ENCODE results near the gene ZNF85.
"Not testable (repeated sequence)": the region's sequence is repeated elsewhere in the genome, so short reads cannot be mapped to it uniquely, and the experiment has no call there.

Gene ZNF85

DNA sequence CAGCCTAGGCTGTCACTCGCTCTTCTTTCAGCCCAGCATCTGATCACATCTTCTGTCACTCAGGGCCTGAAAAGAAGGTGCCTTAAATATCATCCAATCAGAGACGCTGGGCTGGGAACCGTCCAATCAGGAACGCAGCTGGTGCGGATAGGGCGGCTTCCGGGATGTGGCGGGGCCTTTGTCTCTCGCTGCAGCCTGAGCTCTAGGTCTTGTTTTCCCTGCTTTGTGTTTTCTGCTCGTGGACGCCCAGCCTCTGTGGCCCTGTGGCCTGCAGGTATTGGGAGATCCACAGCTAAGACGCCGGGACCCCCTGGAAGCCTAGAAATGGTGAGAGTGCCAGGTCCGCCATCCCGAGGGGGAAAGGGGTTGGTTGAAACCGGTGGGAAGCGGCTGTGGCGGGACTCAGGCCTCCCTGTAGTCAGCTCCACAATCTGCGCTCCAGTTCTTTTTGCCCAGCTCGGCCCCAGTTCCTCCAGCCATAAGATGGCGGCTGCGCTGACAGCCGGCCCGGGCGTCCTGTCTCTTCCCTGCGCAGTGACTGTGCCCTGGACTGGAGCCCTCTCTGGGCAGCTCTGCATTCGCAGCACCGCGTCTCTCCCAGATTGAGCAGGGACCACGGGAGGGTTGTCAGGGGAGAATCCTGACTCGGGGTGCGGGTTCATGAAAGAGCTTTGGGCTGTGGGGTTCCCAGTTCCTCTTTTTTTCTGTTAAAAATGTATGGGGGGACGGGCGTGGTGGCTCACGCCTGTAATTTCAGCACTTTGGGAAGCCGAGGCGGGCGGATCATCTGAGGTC is at the start of gene ZNF85:
Gene ZNF85 (plus strand): TSS at position 175 of the 795 bp plus-strand sequence. CDS start 150 bp downstream, at position 325.
- Histone ChIP-seq H3K9me3 (ENCODE audit: control insufficient read depth in 1 of 2, low read length in 2 of 2) (peaks cover 0 to 5% of the 10 kb centered on the region in 2 donors), H3K4me3 (ENCODE audit: low read depth in 1 of 2, low read length in 2 of 2) (peak within 1 kb of the TSS; percentile 73 to 79), H3K9ac (ENCODE audit: low read depth in 1 of 2, low read length in 2 of 2) (peak within 1 kb of the TSS; percentile 49 to 70), H3K4me1 (ENCODE audit: control insufficient read depth in 1 of 2, insufficient read depth in 2 of 2, low read length in 2 of 2) (no peaks in the 10 kb centered on the region), H3K27me3 (ENCODE audit: control insufficient read depth in 1 of 2, insufficient read depth in 2 of 2, low read length in 2 of 2) (no peaks in the 10 kb centered on the region), H3K27ac (ENCODE audit: low read depth, low read length) (peak within 1 kb of the TSS; percentile 63), H3K36me3 (ENCODE audit: control insufficient read depth in 1 of 2, insufficient read depth in 2 of 2, low read length in 2 of 2) (no peaks in the 10 kb centered on the region)

DNA sequence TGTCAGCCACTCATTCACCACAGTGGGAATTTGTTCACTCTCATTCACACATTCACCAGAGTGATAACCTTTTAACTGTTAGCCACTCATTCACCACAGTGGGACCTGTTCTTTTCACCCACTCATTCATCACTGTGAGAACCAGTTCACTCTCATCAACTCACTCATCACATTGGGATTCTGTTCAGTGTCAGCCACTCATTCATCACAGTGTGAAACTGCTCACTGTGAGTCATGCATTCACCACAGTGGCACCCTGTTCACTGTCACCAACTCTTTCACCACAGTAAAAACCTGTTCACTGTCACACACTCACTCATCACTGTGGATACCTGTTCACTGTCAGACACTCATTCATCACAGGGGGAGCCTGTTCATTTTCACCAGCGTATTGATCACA is 43.5 kb upstream of the ZNF85 start:
- no peak overlapping the region for H3K9ac ChIP-seq (ENCODE audit: low read depth in 1 of 2, low read length in 2 of 2)
- no peak overlapping the region for H3K27ac ChIP-seq (ENCODE audit: low read depth, low read length)
- no peaks in the 10 kb centered on the region for H3K27me3 ChIP-seq (ENCODE audit: control insufficient read depth in 1 of 2, insufficient read depth in 2 of 2, low read length in 2 of 2)
- H3K36me3 ChIP-seq (ENCODE audit: control insufficient read depth in 1 of 2, insufficient read depth in 2 of 2, low read length in 2 of 2), result no peaks in the 10 kb centered on the region
- no peaks in the 10 kb centered on the region for H3K4me1 ChIP-seq (ENCODE audit: control insufficient read depth in 1 of 2, insufficient read depth in 2 of 2, low read length in 2 of 2)
- H3K9me3 ChIP-seq (ENCODE audit: control insufficient read depth in 1 of 2, low read length in 2 of 2), result peaks cover 80 to 99% of the 10 kb centered on the region in 2 donors
- H3K4me3 ChIP-seq (ENCODE audit: low read depth in 1 of 2, low read length in 2 of 2), result no peak overlapping the region

DNA sequence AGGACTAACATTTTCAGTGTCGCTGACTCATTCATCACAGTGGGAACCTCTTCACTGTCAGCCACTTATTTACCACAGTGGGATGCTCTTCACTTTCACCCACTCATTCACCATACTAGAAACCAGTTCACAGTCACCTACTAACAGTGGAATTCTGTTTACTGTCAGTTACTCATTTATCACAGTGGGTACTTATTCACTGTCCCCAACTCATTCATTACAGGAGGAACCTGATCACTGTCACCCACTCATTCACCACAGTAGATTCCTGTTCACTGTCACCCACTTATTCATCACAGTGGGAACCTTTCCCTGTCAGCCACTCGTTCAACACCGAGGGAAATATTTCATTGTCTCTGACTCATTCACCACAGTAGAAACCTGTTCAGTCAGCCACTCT is 10.1 kb upstream of the ZNF85 start:
- Histone ChIP-seq H3K27me3 (ENCODE audit: control insufficient read depth in 1 of 2, insufficient read depth in 2 of 2, low read length in 2 of 2) (no peaks in the 10 kb centered on the region), H3K27ac (ENCODE audit: low read depth, low read length) (no peak overlapping the region), H3K9ac (ENCODE audit: low read depth in 1 of 2, low read length in 2 of 2) (no peak overlapping the region), H3K4me3 (ENCODE audit: low read depth in 1 of 2, low read length in 2 of 2) (no peak overlapping the region), H3K36me3 (ENCODE audit: control insufficient read depth in 1 of 2, insufficient read depth in 2 of 2, low read length in 2 of 2) (no peaks in the 10 kb centered on the region), H3K4me1 (ENCODE audit: control insufficient read depth in 1 of 2, insufficient read depth in 2 of 2, low read length in 2 of 2) (no peaks in the 10 kb centered on the region), H3K9me3 (ENCODE audit: control insufficient read depth in 1 of 2, low read length in 2 of 2) (peaks cover 53% of the 10 kb centered on the region in 2 donors)

DNA sequence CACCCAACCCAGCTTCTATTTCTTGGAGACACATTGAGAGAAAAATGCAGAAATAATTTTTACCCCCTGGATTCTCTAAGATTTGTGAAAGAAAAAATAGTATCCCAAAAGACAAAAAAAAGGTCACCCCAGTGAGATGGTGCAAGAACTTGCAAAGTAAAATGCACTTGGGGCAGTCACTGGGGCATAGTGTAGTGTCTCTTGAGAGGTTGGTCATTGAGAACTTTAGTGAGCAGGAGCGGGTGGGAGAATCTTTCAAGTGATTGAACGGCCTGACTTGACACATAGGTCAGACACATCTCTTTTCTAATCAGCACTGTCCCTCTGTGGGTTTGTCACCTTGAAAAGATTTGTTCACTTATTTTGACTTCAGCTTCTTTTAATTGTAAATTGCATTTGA is 2.4 kb downstream of the ZNF85 start:
- H3K27ac ChIP-seq (ENCODE audit: low read depth, low read length), result no peak overlapping the region
- H3K4me1 ChIP-seq (ENCODE audit: control insufficient read depth in 1 of 2, insufficient read depth in 2 of 2, low read length in 2 of 2), result no peaks in the 10 kb centered on the region
- no peak overlapping the region for H3K9ac ChIP-seq (ENCODE audit: low read depth in 1 of 2, low read length in 2 of 2)
- peaks cover 0 to 9% of the 10 kb centered on the region in 2 donors for H3K9me3 ChIP-seq (ENCODE audit: control insufficient read depth in 1 of 2, low read length in 2 of 2)
- no peaks in the 10 kb centered on the region for H3K36me3 ChIP-seq (ENCODE audit: control insufficient read depth in 1 of 2, insufficient read depth in 2 of 2, low read length in 2 of 2)
- H3K4me3 ChIP-seq (ENCODE audit: low read depth in 1 of 2, low read length in 2 of 2), result no peak overlapping the region
- H3K27me3 ChIP-seq (ENCODE audit: control insufficient read depth in 1 of 2, insufficient read depth in 2 of 2, low read length in 2 of 2), result no peaks in the 10 kb centered on the region

DNA sequence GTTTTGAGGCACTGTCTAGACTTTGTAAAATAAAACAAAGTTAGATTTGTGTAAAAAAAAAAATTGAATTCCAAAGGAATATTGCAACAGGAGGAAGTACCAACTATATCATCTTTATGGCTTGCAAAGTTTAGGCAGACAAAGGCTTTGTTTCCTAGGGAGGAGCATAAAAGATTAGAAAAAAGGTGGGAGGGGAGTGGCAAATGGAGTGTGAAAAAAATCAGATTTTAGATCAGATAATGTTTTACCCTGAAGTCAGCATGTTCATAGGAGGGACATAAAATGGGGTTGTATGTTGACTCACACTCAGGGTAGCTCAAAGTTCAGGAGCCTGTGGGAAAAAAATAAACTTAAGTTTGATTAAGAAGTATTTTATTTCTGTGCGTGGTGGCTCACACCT is 3.7 kb downstream of the ZNF85 start:
- Histone ChIP-seq H3K4me1 (ENCODE audit: control insufficient read depth in 1 of 2, insufficient read depth in 2 of 2, low read length in 2 of 2) (no peaks in the 10 kb centered on the region), H3K4me3 (ENCODE audit: low read depth in 1 of 2, low read length in 2 of 2) (no peak overlapping the region), H3K9ac (ENCODE audit: low read depth in 1 of 2, low read length in 2 of 2) (no peak overlapping the region), H3K27ac (ENCODE audit: low read depth, low read length) (no peak overlapping the region), H3K9me3 (ENCODE audit: control insufficient read depth in 1 of 2, low read length in 2 of 2) (peaks cover 0 to 5% of the 10 kb centered on the region in 2 donors), H3K36me3 (ENCODE audit: control insufficient read depth in 1 of 2, insufficient read depth in 2 of 2, low read length in 2 of 2) (no peaks in the 10 kb centered on the region), H3K27me3 (ENCODE audit: control insufficient read depth in 1 of 2, insufficient read depth in 2 of 2, low read length in 2 of 2) (no peaks in the 10 kb centered on the region)

DNA sequence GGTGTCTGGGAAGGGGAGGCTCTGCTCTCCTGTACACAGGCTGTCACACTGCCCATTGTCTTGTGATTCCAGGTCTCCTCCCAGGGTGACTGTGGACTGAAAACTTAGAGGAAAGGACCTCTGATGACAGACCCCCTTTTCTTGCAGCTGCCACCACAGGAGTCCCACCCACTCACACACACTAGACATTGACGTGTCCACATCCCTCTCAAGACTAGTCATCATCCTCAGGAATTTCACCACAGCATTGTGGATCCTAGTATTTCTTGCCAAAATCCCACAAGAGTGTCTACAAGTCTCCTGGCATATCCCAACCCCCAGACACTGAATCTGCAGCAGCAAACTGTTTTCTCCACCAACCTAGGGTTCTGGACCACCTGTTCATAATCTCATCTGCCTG is 5.3 kb downstream of the ZNF85 start:
- Histone ChIP-seq H3K4me1 (ENCODE audit: control insufficient read depth in 1 of 2, insufficient read depth in 2 of 2, low read length in 2 of 2) (no peaks in the 10 kb centered on the region), H3K4me3 (ENCODE audit: low read depth in 1 of 2, low read length in 2 of 2) (no peak overlapping the region), H3K9ac (ENCODE audit: low read depth in 1 of 2, low read length in 2 of 2) (no peak overlapping the region), H3K27me3 (ENCODE audit: control insufficient read depth in 1 of 2, insufficient read depth in 2 of 2, low read length in 2 of 2) (no peaks in the 10 kb centered on the region), H3K9me3 (ENCODE audit: control insufficient read depth in 1 of 2, low read length in 2 of 2) (peaks cover 0 to 5% of the 10 kb centered on the region in 2 donors), H3K27ac (ENCODE audit: low read depth, low read length) (no peak overlapping the region), H3K36me3 (ENCODE audit: control insufficient read depth in 1 of 2, insufficient read depth in 2 of 2, low read length in 2 of 2) (no peaks in the 10 kb centered on the region)

DNA sequence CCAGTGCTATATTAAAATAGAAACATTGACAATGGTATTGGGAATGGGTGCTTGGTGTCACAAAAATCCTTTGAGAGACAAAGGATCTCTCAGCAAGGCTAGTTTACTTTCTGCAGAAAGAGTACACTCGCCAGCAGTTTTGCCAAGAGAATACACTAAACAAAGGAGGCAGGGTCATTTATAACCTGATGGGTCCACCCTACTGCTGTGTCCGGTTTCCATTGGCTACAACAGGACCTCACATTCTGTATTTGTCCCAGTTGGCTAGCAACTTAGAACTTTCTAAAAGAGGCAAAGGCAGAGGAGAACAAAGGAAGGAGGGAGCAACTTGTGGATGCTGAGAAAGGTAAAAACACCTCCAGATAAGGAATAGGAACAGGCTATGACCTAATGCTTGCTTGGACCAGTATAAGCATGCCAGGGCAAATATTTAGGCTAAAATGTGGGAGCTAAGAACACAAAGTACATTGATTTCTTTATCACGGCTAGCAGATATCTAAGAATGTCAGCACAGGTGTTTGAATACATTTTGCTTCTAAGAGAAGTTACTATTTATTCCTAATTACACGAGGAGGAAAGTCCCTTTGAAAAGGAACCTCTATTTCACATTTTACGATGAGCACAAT is 13.4 kb downstream of the ZNF85 start:
- not testable (repeated sequence) for H3K4me3 ChIP-seq (ENCODE audit: low read depth in 1 of 2, low read length in 2 of 2); H3K9ac ChIP-seq (ENCODE audit: low read depth in 1 of 2, low read length in 2 of 2); H3K27ac ChIP-seq (ENCODE audit: low read depth, low read length); H3K36me3 ChIP-seq (ENCODE audit: control insufficient read depth in 1 of 2, insufficient read depth in 2 of 2, low read length in 2 of 2); H3K4me1 ChIP-seq (ENCODE audit: control insufficient read depth in 1 of 2, insufficient read depth in 2 of 2, low read length in 2 of 2); H3K27me3 ChIP-seq (ENCODE audit: control insufficient read depth in 1 of 2, insufficient read depth in 2 of 2, low read length in 2 of 2)
- H3K9me3 ChIP-seq (ENCODE audit: control insufficient read depth in 1 of 2, low read length in 2 of 2), result peaks cover 4 to 10% of the 10 kb centered on the region in 2 donors

DNA sequence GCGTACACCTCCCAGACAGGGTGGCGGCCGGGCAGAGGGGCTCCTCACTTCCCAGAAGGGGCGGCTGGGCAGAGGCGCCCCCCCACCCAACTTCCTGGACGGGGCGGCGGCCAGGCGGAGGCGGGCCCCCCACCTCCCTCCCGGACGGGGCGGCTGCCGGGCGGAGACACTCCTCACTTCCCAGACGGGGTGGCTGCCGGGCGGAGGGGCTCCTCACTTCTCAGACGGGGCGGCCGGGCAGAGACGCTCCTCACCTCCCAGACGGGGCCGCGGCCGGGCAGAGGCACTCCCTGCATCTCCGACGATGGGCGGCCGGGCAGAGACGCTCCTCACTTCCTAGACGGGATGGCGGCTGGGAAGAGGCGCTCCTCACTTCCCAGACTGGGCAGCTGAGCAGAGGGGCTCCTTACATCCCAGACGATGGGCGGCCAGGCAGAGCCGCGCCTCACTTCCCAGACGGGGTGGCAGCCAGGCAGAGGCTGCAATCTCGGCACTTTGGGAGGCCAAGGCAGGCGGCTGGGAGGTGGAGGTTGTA is 29.6 kb downstream of the ZNF85 start:
- H3K4me3 ChIP-seq (ENCODE audit: low read depth in 1 of 2, low read length in 2 of 2); H3K9ac ChIP-seq (ENCODE audit: low read depth in 1 of 2, low read length in 2 of 2); H3K4me1 ChIP-seq (ENCODE audit: control insufficient read depth in 1 of 2, insufficient read depth in 2 of 2, low read length in 2 of 2); H3K27me3 ChIP-seq (ENCODE audit: control insufficient read depth in 1 of 2, insufficient read depth in 2 of 2, low read length in 2 of 2); H3K27ac ChIP-seq (ENCODE audit: low read depth, low read length); H3K36me3 ChIP-seq (ENCODE audit: control insufficient read depth in 1 of 2, insufficient read depth in 2 of 2, low read length in 2 of 2): not testable (repeated sequence)
- peaks cover 12 to 27% of the 10 kb centered on the region in 2 donors for H3K9me3 ChIP-seq (ENCODE audit: control insufficient read depth in 1 of 2, low read length in 2 of 2)

DNA sequence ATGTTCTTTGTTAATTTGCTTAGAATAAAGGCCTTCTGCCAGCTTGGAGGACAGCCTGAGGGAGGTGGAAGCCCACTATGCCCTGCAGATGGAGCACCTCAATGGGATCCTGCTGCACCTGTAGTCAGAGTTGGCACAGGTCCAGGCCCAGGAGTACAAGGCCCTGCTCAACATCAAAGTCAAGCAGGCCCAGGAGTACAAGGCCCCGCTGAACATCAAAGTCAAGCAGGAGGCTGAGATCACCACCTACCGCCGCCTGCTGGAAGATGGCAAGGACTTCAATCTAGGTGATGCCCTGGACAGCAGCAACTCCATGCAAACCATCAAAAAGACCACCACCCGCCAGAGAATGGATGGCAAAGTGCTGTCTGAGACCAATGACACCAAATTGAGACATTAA is 41.7 kb downstream of the ZNF85 start:
- no peak overlapping the region for H3K27ac ChIP-seq (ENCODE audit: low read depth, low read length)
- no peak overlapping the region for H3K9ac ChIP-seq (ENCODE audit: low read depth in 1 of 2, low read length in 2 of 2)
- H3K4me3 ChIP-seq (ENCODE audit: low read depth in 1 of 2, low read length in 2 of 2), result no peak overlapping the region
- H3K36me3 ChIP-seq (ENCODE audit: control insufficient read depth in 1 of 2, insufficient read depth in 2 of 2, low read length in 2 of 2), result no peaks in the 10 kb centered on the region
- H3K27me3 ChIP-seq (ENCODE audit: control insufficient read depth in 1 of 2, insufficient read depth in 2 of 2, low read length in 2 of 2), result no peaks in the 10 kb centered on the region
- H3K4me1 ChIP-seq (ENCODE audit: control insufficient read depth in 1 of 2, insufficient read depth in 2 of 2, low read length in 2 of 2), result no peaks in the 10 kb centered on the region
- H3K9me3 ChIP-seq (ENCODE audit: control insufficient read depth in 1 of 2, low read length in 2 of 2), result peaks cover 11 to 12% of the 10 kb centered on the region in 2 donors

DNA sequence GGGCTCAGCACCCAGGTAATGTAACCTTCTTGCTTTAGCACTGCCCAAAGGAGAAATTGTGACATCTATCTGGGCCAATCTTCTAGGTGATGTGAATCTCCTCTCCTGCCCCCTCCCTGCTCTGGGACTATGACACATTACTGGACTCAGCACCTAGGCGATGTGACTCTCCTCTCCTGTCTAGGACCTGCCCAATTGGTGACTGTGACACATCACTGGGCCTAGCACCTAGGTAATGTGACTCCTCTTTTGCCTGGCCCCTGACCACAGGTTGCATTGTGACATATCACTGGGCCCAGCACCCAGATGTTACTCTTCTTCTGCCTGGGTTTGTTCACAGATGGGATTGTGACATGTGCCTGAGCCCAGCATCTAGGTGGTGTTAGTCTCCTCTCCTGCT is 45.0 kb downstream of the ZNF85 start:
- H3K27me3 ChIP-seq (ENCODE audit: control insufficient read depth in 1 of 2, insufficient read depth in 2 of 2, low read length in 2 of 2), result no peaks in the 10 kb centered on the region
- H3K9me3 ChIP-seq (ENCODE audit: control insufficient read depth in 1 of 2, low read length in 2 of 2), result peaks cover 13 to 28% of the 10 kb centered on the region in 2 donors
- H3K27ac ChIP-seq (ENCODE audit: low read depth, low read length), result no peak overlapping the region
- H3K4me1 ChIP-seq (ENCODE audit: control insufficient read depth in 1 of 2, insufficient read depth in 2 of 2, low read length in 2 of 2), result no peaks in the 10 kb centered on the region
- H3K9ac ChIP-seq (ENCODE audit: low read depth in 1 of 2, low read length in 2 of 2), result no peak overlapping the region
- no peaks in the 10 kb centered on the region for H3K36me3 ChIP-seq (ENCODE audit: control insufficient read depth in 1 of 2, insufficient read depth in 2 of 2, low read length in 2 of 2)
- no peak overlapping the region for H3K4me3 ChIP-seq (ENCODE audit: low read depth in 1 of 2, low read length in 2 of 2)

All from duodenal mucosa (tissue), 2 donors.